ENCODE measurements around the gene SPATC1L.

The SPATC1L gene

GRCh38 chr21:46126309-46127238 is 57.7 kb downstream of the SPATC1L start:
- POLR2A ChIA-PET, result no interaction called here
- DNase-seq (ENCODE audit: extremely low spot score), result no peak
- CTCF ChIA-PET, result no interaction called here
- TF ChIP-seq, protein P1, sequence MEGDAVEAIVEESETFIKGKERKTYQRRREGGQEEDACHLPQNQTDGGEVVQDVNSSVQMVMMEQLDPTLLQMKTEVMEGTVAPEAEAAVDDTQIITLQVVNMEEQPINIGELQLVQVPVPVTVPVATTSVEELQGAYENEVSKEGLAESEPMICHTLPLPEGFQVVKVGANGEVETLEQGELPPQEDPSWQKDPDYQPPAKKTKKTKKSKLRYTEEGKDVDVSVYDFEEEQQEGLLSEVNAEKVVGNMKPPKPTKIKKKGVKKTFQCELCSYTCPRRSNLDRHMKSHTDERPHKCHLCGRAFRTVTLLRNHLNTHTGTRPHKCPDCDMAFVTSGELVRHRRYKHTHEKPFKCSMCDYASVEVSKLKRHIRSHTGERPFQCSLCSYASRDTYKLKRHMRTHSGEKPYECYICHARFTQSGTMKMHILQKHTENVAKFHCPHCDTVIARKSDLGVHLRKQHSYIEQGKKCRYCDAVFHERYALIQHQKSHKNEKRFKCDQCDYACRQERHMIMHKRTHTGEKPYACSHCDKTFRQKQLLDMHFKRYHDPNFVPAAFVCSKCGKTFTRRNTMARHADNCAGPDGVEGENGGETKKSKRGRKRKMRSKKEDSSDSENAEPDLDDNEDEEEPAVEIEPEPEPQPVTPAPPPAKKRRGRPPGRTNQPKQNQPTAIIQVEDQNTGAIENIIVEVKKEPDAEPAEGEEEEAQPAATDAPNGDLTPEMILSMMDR (IDR thresholded peaks at IDR 0.05; ENCODE audit: control extremely low read depth, extremely low read depth, low read depth, missing control alignments), result no peak

- TF ChIP-seq, protein P1 (IDR thresholded peaks at IDR 0.05; ENCODE audit: control extremely low read depth, extremely low read depth, low read depth, missing control alignments), result no peak
- ChIA-PET POLR2A (no interaction called here), CTCF (no interaction called here)
- DNase-seq (ENCODE audit: extremely low spot score), result no peak
These were observed 58.4 kb downstream of the SPATC1L start for GRCh38 chr21:46125846-46126301.

- ChIA-PET POLR2A (no interaction called here), CTCF (interaction anchor here (0.9 kb wide), 1 partner anchor 18 kb away, joined by 3 read pairs; no protein-coding TSS in a partner anchor)
- DNase-seq (ENCODE audit: extremely low spot score), result no peak
- TF ChIP-seq, protein P1 (IDR thresholded peaks at IDR 0.05; ENCODE audit: control extremely low read depth, extremely low read depth, low read depth, missing control alignments), result no peak
These were observed 59.1 kb downstream of the SPATC1L start for GRCh38 chr21:46124926-46125845.

DNA sequence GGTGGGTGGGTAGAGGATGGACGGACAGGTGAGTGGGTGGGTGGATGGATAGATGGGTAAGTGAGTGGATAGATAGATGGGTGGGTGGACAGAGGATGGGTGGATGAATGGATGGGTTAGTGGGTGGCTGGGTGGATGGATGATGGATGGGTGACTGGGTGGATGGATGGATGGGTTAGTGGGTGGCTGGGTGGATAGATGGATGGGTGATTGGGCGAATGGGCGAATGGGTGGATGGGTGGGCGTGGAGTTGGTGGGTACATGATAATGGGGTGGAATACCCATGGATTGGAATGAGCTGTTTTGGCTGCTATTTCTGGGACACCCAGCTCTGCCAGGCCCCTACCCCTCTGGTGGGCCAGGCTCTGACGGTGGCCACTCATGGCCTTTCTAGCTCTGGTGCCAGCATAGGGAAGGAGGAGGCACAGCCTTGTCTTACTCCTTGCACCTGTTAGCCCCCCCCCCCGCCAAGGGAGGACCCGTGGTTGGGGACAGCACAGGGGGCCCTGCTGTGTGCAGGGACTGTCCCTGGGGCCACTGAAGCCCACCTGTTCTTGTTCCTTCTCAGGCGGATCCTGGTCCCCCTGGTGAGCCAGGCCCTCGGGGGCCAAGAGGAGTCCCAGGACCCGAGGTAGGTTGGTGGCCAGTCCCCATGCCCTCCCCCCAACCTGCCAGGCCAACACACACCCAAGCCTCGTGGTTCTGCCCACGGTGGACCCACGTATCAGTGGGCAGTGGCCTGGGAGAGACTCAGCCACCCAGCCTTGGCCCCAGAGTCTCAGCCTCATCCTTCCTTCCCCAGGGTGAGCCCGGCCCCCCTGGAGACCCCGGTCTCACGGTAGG is 60.0 kb downstream of the SPATC1L start:
- POLR2A ChIA-PET, result no interaction called here
- DNase-seq (ENCODE audit: extremely low spot score), result no peak
- TF ChIP-seq, protein P1 (IDR thresholded peaks at IDR 0.05; ENCODE audit: control extremely low read depth, extremely low read depth, low read depth, missing control alignments), result no peak
- CTCF ChIA-PET, result interaction anchor here (0.9 kb wide), 1 partner anchor 19 kb away, joined by 3 read pairs; no protein-coding TSS in a partner anchor

GRCh38 chr21:46122758-46123683 is 61.2 kb downstream of the SPATC1L start:
- ChIA-PET POLR2A (no interaction called here), CTCF (no interaction called here)
- DNase-seq (ENCODE audit: extremely low spot score), result no peak
- TF ChIP-seq, protein P1 (IDR thresholded peaks at IDR 0.05; ENCODE audit: control extremely low read depth, extremely low read depth, low read depth, missing control alignments), result no peak
